Ishikawa (cell line): ENCODE results near the gene ARMH4.

Experiments used
- EGR1 ChIP-seq: IDR thresholded peaks from 2 replicates; pipeline ENCODE4 v1.6.1; 2012
- NFIC ChIP-seq: IDR thresholded peaks from 2 replicates; pipeline ENCODE4 v1.6.1; 2012
- RAD21 ChIP-seq: IDR thresholded peaks from 2 replicates; pipeline ENCODE4 v1.6.1; 2012; ENCODE audit warnings: low read depth
- REST ChIP-seq: IDR thresholded peaks from 2 replicates; pipeline ENCODE4 v1.6.1; 2012; ENCODE audit warnings: low read depth, mild to moderate bottlenecking
- TAF1 ChIP-seq: IDR thresholded peaks from 2 replicates; pipeline ENCODE4 v1.6.1; 2012; ENCODE audit warnings: low read depth, mild to moderate bottlenecking

GRCh38 chr14:58055497-58056010 is 96.5 kb downstream of the ARMH4 start:
- TF ChIP-seq REST (no peak), RAD21 (no peak), NFIC (no peak), TAF1 (no peak), EGR1 (no peak)
